GM18870 (cell line): ENCODE data around the gene KIT.

Source experiments
- ATAC-seq: cut with Tn5 transposase; IDR thresholded peaks from one replicate; pipeline ENCODE4 v1.9.1; 2021; ENCODE audit warnings: moderate library complexity; ENCODE audit not compliant: unreplicated experiment

KIT gene

GRCh38 chr4:54742636-54743399, 85.1 kb downstream of the KIT start:
- no peak for ATAC-seq

GRCh38 chr4:54743562-54743961, 85.8 kb downstream of the KIT start:
- no peak for ATAC-seq

- ATAC-seq, result no peak
Measured at GRCh38 chr4:54744487-54744886, 86.7 kb downstream of the KIT start.

- ATAC-seq, result no peak
Measured at GRCh38 chr4:54745031-54745770, 87.4 kb downstream of the KIT start.

DNA sequence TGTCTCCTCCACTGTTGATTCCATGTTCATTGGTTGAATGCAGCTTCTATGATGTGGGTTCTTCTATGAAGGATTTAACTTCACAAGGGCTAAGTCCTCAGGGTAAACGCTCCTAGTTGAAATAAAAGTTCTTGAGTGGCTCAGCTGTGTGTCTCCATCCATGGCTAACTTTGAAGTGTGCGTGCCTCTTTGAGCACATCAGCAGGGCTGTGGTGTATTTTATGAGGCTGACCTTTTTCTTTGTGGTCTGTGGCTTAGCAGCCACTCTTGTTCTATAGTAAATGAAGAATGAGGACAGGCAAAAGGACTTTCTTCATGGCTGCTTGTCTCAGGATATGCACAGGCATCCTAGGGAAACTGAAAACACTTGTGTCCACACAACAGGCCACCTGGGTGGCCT, 88.5 kb downstream of the KIT start:
- peak; percentile 84 for ATAC-seq

DNA sequence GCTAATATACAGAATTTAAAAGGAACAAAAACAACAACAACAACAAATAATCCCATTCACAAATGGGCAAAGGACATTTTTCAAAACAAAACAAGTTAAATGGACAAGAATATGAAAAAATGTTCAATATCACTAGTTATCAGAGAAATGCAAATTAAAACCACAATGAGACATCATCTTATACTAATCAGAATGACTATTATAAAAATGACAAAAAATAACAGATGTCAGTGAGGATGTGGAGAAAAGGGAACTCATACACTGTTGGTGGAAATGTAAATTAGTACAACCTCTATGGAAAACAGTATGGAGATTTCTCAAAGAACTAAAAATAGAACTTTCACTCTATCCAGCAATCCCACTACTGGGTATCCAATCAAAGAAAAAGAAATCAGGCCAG, 92.6 kb downstream of the KIT start:
- no peak for ATAC-seq

DNA sequence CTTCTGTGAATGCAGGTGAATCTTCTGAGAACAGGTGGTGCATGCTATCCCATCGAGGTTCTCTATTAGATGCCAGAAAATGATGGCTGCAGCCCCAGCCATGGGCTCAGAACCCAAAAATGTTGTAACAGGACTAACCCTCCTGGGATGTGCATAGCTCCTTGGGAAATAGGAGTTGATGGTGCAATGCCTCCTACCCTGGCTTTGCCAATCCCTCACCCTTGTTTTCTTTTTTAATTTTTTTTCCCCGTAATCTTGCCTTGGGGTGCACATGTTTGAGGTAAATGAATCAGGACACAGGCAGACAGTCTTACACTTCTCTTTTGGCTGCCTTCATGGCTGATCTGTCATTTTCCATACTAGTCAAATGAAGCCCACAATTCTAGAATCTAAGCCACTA, 96.6 kb downstream of the KIT start:
- ATAC-seq, result no peak

DNA sequence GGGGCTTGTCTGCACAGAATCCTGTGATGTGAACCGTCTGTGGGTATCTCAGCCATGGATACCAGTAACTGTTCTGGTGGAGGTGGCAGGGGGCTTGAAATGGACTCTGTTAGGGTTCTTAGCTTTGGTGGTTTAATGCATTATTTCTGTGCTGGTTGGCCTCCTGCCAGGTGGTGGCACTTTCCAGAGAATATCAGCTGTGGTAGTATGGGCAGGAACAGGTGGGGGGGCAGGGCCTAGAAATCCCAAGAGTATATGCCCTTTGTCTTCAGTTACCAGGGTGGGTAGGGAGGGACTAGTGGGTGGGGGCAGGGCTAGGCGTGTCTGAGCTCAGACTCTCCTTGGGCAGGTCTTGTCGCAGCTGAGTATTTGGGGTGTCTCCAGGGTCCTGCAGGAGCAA, 106.7 kb downstream of the KIT start:
- no peak for ATAC-seq

- no peak for ATAC-seq
Measured at GRCh38 chr4:54767376-54767775, 109.6 kb downstream of the KIT start.

GRCh38 chr4:54773022-54773421, 115.3 kb downstream of the KIT start:
- ATAC-seq, result no peak

- ATAC-seq, result no peak
Measured at GRCh38 chr4:54779036-54779435, 121.3 kb downstream of the KIT start.

GRCh38 chr4:54779476-54780148, 121.9 kb downstream of the KIT start:
- ATAC-seq, result no peak

GRCh38 chr4:54780149-54780495, 122.4 kb downstream of the KIT start:
- no peak for ATAC-seq

DNA sequence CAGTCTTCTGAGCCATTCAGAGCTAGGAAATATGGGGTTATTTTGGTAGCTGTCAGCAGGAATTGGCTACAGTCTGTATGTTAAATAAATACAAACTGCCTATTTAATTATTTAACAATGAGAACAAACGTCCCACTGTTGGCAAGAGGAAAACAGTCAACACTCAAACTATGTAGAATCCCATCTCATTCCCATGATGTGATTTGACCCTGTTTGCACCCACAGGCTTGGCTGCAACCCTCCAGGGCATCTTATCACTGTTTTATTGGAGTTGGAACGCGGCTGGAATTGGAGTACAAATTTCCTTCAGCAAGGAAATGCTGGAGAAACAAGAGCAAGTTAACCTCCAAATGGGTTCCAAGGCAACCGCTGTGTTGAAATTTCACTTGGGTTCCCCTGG, 124.0 kb downstream of the KIT start:
- ATAC-seq, result no peak

DNA sequence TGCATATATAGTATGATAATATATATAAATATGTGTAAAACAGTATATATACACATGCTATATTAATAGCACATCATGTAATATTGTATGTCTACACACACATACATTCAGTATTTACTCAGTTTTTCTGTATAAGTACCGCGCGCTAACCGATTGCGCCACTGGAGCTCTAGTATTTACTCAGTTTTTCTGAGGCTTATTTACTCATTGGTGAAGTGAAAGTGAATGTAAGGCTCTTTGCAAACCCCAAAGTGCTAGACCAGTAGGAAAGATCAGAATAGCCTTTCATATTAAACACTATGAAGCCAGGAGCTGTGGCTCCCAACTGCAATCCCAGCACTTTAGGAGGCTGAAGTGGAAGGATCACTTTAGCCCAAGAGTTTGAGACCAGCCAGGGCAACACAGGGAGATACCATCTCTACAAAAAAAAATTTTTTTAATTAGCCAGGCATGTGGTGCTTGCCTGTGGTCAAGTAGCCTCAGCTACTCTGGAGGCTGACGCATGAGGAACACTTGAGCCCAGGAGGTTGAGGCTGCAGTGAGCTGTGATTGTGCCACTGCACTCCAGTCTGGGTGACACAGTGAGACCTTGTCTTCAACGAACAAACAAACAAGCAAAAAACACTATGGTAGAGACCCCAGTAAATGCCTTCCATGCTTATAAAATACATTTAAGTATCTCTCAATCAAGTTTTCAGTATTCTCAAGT, 125.8 kb downstream of the KIT start:
- no peak for ATAC-seq

DNA sequence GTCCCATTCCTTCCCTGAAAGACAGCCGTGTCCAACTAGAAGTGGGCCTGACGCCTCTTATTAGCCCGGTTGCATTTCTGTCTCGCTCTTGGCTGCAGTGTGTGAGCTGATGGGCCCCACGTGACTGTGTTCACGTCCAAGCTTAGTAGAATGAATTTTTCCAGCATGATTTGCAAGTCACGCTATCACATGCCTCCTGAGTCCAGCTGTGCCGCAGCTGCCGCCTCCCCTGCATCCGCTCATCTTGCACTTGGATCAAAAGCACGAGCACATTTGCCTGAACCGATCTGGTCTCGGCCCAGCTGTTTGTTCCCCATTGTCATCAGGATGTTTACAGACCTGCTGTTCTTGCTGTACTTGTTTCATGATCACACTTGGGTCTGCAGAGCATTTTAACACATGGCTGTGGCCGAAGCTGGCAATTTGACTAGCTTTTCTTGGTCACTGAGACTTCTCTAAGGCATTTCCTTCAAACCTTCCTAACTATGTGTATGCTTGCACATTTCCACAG, 126.5 kb downstream of the KIT start:
- no peak for ATAC-seq
